ENCODE data around the gene DDX60.

The DDX60 gene

DNA sequence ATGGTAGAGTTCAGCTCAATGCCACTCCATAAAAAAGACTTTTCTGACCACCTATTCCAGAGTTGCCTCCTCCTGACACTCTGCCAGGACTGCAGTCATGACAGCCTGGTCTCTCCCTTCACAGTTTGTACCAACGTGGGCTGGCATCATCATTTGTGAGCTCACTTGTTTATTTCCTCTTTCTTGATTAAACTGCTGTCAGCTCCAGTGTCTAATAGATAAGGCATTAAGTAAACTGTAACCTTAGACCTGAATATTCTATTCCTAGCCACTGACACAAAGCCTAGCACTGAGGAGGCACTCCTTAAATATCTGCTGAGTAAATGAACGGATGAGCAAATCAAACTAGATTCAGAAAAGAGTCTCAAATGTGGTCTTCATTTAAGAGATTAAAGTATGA lies 48.7 kb downstream of the DDX60 start:
- H3K4me3 ChIP-seq, result no peak overlapping the region
- no peak for DNase-seq (ENCODE audit: low spot score)
- no peak overlapping the region for H3K27ac ChIP-seq
- TF ChIP-seq, protein P1, sequence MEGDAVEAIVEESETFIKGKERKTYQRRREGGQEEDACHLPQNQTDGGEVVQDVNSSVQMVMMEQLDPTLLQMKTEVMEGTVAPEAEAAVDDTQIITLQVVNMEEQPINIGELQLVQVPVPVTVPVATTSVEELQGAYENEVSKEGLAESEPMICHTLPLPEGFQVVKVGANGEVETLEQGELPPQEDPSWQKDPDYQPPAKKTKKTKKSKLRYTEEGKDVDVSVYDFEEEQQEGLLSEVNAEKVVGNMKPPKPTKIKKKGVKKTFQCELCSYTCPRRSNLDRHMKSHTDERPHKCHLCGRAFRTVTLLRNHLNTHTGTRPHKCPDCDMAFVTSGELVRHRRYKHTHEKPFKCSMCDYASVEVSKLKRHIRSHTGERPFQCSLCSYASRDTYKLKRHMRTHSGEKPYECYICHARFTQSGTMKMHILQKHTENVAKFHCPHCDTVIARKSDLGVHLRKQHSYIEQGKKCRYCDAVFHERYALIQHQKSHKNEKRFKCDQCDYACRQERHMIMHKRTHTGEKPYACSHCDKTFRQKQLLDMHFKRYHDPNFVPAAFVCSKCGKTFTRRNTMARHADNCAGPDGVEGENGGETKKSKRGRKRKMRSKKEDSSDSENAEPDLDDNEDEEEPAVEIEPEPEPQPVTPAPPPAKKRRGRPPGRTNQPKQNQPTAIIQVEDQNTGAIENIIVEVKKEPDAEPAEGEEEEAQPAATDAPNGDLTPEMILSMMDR (IDR thresholded peaks at IDR 0.05), result no peak

GRCh38 chr4:168265327-168265726 lies 53.2 kb downstream of the DDX60 start:
- TF ChIP-seq, protein P1 (IDR thresholded peaks at IDR 0.05), result no peak
- H3K27ac ChIP-seq, result no peak overlapping the region
- no peak overlapping the region for H3K4me3 ChIP-seq
- no peak for DNase-seq (ENCODE audit: low spot score)

DNA sequence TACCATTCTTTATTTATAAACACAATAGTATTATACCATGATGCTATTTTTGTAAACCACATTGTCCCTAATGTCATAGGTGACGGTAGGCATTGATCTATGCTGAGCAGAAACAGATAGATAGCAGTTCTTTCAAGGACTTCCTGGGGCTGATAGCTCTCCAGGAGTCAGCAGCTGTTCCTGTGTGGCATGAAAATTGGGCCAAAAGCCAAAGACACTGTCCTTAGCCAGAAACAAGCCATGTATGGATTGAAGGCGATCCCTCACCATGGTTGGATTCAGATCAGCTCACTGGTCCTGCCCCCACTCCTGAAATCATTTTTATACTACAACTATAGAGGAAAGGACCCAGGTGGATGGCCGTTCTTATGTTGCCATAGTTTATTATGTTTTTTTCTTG lies 53.6 kb downstream of the DDX60 start:
- TF ChIP-seq, protein P1 (IDR thresholded peaks at IDR 0.05), result no peak
- Histone ChIP-seq H3K4me3 (no peak overlapping the region), H3K27ac (no peak overlapping the region)
- no peak for DNase-seq (ENCODE audit: low spot score)

DNA sequence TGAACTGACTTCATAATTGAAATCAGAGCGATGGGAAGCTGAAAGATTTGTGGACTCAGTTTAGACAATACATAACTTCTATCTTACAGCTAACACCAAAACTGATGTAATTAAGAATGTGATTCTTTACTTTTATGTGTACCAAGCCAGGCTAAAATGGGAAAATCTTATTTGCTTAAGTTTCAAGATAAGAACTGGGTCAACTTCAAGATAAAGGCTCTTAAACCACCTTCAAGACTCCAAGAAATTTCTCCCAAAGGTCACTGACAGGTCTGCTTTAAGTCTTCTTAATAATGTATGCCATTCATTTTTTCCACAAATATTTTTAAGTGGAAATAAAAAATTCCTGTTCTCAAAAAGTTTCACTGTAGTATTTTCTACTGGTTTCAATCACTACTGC lies 55.5 kb downstream of the DDX60 start:
- TF ChIP-seq, protein P1 (IDR thresholded peaks at IDR 0.05), result no peak
- no peak overlapping the region for H3K27ac ChIP-seq
- H3K4me3 ChIP-seq, result no peak overlapping the region
- DNase-seq (ENCODE audit: low spot score), result no peak

GRCh38 chr4:168259096-168259495 lies 59.5 kb downstream of the DDX60 start:
- DNase-seq (ENCODE audit: low spot score), result no peak
- no peak overlapping the region for H3K4me3 ChIP-seq
- H3K27ac ChIP-seq, result no peak overlapping the region
- TF ChIP-seq, protein P1 (IDR thresholded peaks at IDR 0.05), result no peak

- no peak for DNase-seq (ENCODE audit: low spot score)
- Histone ChIP-seq H3K27ac (no peak overlapping the region), H3K4me3 (no peak overlapping the region)
- TF ChIP-seq, protein P1 (IDR thresholded peaks at IDR 0.05), result no peak
These were observed 60.8 kb downstream of the DDX60 start for GRCh38 chr4:168257768-168258167.

DNA sequence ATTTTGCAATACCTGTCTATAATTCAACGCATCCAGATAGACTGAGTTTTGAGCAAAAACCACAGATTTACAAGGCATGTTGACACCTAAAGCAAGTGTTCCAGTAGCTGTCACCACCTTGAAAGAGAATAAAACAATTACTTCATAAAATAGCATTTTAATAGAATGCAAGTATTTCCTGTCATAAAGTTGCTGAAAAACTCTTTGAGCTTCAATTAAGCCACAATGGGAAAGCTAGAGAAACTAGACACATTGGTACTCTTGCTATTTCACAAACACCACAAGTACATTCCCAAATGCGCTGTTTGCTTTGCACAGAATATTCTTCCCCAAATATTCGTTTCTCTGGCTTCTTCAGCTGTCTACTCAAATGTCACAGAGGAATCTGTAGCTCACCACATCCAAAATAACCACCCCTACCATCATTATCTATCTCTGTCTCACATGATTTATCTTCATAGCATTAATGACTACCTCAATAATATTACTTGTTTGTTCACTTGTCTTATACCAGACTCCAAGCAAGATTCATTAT lies 70.3 kb downstream of the DDX60 start:
- no peak for DNase-seq (ENCODE audit: low spot score)

More for the DNA sequence above, 70.3 kb downstream of the DDX60 start:
- Histone ChIP-seq H3K4me3 (no peak overlapping the region), H3K27ac (no peak overlapping the region)
- TF ChIP-seq, protein P1 (IDR thresholded peaks at IDR 0.05), result no peak
